Measurements from ENCODE around the gene CAPNS1. TPM values are rescaled to one million over a fixed set of nuclear protein-coding genes. Genes with fewer than 3 reads are reported as not detected.
"Not testable (repeated sequence)": the region's sequence is repeated elsewhere in the genome, so short reads cannot be mapped to it uniquely, and the experiment has no call there.

The CAPNS1 gene
- total RNA-seq, 1 experiment from 2014 or later, result 425 TPM

DNA sequence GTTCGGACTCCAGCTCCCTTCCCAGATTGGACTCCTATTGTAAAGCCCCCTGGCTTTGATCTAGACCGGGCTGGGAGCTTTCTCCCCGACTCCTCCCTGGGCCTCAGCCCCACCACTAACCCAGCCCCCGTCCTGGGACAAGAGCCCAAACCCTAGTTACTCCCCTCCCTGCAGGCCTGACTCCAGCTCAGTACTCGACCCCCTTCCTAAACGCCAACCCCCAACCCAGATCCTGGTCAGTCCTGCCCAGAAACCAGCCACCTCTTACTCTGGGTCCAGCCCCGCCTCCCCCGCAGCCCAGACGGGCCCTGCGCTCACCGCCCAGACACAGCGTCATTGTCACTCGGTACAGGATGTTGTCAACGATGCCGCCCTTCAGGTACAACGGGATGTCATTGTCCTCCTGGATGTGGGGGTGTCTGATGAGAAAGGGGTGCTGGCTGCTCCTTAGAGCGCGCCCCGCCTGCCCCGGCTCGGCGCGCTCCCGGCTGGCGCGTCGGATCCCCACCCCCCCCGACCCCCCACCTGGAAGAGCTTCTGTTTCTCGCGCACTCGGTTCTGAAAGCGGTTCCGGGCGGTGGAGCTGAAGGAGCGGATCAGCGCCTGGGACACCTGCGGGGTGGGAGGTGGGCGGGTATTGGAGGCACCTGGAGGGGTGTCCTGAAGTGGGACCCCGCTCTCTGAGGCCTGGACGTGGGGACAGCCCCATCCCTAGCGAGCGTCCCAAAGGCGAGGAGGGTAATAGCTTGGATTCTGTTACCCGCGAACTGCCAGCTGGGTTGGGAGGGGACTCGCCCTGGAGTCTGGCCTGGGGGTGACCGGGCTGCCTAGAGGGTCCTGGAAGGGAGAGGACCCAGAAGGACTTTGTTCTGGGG lies 11.5 kb downstream of the CAPNS1 start:
- DNase-seq (ENCODE audit: low read depth), result no peak

DNA sequence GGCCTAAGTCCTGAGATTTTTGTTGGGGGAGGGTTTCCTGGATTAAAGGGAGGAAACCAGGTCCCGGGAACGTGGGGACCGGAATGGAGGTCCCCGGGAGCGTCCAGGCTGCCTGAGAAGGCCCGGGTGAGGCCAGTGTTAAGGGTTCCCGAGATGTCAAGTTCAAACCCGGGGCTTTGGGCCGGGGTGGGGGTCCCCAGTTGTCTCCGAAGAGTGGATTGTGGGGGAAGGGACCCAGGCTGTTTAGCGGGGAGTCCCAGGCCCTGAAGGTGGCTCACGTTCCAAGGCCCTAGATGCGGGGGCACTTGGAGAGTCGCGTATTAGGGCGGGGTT lies 12.1 kb downstream of the CAPNS1 start:
- DNase-seq (ENCODE audit: low read depth), result no peak

DNA sequence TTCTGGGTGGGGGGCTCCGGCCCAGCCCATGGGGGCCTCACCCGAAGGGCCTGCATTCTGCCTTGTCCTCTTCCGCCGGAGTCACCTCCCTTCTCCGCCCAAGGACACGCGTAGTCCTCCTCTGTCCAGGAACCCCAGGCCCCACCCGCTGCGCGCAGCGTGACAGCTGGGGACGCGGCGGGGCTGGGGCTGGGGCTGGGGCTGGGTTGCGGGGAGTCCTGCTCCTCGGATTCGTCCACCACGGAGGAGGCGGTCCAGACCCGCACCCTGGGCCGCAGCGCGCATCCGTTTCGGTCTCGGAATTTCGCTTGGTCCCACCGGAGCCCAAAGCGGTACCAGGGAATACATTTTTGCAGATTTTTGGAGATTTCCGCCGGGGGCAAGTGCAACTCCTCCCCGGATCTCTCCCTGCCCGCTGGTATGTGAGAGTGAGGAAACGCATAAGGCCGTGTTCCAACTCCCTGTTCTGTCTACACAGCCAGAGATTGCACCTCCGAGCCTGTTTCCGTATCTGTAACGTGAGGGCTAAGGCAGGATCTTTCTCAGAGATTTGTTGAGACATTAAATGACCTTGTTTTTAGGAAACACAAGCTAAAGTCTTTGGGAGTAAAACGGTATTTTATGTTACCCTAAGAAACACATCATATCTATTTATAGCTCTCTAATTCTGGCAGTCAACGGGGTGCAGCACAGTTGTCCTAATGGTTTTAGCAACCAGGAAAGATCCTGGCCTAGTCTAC lies 12.7 kb downstream of the CAPNS1 start, which contains the start of gene COX7A1:
TSS of gene COX7A1 (minus strand) at position 96 of the 740 bp plus-strand sequence. CDS start at position 56, 40 bp downstream.
- no peak for DNase-seq (ENCODE audit: low read depth)

DNA sequence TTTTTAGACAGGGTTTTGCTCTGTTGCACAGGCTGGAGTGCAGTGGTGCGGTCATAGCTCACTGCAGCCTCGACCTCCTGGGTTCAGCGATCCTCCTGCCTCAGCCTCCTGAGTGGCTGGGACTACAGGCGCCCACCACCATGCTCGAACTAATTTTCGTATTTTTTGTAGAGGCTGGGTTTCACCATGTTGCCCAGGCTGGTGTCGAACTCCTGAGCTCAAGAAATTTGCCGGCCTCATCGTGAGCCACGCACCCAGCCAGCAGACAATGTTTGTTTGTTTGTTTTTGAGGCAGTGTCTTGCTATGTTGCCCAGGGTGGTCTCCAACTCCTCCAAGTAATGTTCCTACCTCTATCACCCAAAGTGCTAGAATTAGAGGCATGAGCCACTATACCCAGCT lies 13.3 kb downstream of the CAPNS1 start:
- no peak for DNase-seq (ENCODE audit: low read depth)

DNA sequence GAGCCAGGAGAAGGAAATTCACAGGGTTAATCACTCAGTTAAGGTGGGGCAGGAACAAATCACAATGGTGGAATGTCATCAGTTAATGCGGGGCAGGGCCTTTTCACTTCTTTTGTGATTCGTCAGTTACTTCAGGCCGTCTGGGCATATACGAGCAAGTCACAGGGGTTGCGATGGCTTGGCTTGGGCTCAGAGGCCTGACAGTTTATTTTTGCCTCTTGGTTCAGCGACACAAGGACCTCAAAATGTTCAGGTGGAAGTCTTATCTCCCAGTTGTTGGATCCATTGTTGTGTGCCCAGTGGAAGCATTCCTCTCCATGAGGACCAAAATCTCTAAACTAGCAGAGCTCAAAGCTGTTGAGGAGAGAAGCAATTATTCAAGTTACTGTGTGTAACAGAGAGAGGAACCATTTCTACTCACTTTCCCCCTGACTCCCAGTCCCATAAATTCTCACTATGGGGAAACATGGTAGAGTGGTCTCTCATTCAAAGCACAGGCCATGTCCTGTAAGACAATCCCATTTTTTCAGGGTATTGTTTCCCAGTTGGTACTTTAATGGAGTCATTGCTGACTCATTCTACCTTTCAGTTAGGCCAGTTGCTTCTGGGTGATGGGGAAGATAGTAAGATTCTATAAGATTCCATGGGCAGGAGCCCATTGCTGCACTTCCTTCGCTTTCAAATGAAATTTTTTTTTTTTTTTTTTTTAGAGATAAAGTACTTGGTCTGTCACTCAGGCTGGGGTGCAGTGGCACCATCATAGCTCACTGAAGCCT lies 21.1 kb downstream of the CAPNS1 start:
- DNase-seq (ENCODE audit: low read depth), result no peak

DNA sequence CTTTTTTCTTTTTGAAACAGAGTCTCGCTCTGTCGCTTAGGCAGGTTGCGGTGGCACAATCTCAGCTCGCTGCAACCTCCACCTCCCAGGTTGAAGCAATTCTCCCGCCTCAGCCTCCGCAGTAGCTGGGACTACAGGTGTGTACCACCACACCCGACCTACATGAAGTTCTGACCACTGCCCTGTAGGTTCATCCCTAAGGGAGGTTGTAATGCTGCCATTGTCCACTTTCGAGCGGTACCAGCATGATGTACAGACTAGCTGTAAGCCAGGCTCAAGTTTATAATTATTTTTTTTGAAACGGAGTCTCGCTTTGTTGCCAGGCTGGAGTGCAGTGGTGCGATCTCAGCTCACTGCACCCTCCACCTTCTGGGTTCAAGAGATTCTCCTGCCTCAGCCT lies 23.9 kb downstream of the CAPNS1 start:
- DNase-seq (ENCODE audit: low read depth), result no peak

DNA sequence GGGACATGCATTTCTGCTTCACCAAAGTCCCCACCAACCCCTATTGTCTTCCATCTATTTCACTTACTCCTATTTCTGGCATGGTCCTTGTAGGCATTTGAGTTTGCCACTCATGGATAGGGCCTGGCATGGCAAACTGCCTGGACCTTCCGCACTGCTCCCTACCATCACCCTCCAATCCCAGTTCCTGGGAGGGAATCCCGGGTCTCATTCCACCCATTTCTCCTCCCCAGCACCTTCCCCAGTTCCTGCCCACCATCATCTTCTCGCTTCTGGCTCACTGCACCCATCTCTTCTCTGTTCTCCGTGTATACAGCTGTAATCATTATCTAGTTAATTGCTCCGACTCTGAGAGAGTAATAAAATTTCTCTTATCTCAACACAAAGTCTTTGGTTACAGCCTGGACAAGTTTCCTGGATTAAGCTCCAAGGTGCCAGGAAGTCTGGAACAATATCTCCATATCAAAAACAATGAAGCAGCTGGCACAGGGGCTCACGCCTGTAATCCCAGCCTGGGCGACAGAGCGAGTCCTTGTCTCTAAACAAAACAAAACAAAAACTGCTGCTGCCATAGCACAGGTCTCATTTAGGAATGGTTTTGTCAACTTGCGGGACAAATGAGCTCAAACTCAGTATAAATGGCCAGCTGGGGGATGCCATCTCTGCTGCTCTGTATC lies 29.4 kb downstream of the CAPNS1 start:
- DNase-seq (ENCODE audit: low read depth), result peak; percentile 81

DNA sequence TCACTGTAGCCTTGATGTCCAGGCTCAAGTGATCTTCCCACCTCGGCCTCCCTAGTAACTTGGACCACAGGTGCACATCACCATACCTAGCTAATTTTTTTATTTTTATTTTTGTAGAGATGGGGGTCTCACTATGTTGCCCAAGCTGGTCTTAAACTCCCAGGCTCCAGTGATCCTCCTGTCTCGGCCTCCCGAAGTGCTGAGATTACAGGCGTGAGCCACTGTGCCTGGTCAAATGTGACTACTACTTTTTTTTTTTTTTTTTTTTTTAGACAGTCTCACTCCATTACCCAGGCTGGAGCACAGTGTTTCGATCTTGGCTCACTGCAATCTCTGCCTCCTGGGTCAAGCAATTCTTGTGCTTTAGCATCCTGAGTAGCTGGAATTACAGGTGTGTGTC lies 33.0 kb downstream of the CAPNS1 start:
- DNase-seq (ENCODE audit: low read depth), result no peak

DNA sequence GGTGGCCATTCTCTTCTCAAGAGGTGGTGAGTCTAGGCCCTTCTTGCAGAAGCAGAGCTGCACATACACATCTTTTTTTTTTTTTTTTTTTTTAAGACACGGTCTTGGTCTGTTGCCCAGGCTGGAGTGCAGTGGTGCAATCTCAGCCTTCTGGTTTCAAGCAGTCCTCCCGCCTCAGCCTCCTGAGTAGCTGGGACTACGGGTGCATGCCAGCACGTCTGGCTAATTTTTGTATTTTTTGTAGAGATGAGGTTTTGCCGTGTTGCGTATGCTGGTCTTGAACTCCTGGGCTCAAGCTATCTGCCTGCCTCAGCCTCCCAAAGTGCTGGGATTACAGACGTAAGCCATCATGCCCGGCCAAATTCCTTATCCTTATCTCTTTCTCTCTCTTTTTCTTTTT lies 34.0 kb downstream of the CAPNS1 start:
- not testable (repeated sequence) for DNase-seq (ENCODE audit: low read depth)

DNA sequence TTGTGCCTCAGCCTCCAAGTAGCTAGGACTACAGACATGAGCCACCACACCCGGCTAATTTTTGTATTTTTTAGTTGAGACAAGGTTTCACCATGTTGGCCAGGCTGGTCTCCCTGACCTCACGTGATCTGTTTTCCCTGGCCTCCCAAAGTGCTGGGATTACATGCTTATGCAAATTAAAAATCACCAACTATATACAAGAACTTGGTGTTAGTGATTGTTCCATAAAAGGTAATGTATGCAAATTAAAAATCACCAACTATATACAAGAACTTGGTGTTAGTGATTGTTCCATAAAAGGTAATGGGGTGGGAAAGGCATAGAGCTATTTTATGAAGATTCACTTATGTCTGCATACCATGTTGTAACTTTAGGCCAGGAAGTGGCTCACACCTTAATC lies 39.2 kb downstream of the CAPNS1 start:
- DNase-seq (ENCODE audit: low read depth), result not testable (repeated sequence)

DNA sequence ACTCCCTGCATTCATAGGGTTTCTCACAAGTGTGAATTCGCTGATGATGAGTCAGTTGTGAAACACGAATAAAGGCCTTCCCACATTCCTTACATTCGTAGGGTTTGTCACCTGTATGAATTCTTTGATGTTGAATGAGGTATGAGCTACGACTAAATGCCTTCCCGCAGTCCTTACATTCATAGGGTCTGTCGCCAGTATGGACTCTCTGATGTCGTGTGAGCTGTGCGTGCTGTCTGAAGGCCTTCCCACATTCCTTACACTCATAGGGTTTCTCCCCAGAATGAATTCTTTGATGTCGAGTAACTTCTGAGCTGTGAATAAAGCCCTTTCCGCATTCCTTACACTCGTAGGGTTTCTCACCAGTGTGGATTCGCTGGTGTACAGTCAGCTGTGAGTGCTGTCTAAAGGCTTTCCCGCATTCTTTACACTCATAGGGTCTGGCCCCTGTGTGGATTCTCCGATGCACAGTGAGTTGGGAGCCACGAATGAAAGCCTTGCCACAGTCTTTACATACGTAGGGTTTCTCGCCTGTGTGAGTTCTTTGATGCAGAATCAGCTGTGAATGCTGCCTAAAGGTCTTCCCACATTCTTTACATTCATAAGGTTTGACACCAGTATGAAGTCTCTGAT lies 42.9 kb downstream of the CAPNS1 start:
- peak; percentile 15 for DNase-seq (ENCODE audit: low read depth)

DNA sequence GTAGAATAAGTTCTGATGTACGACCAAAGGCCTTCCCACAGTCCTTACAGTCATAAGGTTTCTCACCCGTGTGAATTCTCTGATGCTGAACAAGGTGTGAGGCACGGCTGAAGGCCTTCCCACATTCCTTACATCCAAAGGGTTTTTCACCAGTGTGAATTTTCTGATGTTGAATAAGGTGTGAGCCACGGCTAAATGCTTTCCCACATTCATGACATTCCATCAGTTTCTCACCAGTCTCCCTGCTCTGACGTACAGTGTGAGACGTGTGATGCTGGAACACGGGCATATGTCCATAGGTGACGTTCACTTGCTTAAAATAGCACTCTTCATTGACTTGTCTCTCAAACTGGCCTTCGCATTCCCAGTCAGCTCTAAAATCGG lies 43.4 kb downstream of the CAPNS1 start:
- no peak for DNase-seq (ENCODE audit: low read depth)

DNA sequence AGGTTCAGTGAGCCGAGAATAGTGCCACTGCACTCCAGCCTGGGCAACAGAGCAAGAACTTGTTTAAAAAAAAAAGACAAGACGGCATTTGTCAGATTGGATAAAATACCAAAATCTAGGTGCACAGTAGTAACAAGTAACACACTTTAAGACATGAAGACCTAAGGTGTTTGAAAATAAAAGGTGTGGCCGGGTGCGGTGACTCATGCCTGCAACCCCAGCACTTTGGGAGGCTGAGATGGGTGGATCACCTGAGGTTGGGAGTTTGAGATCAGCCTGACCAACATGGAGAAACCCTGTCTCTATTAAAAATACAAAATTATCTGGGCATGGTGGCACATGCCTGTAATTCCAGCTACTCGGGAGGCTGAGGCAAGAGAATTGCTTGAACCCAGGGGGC lies 46.9 kb downstream of the CAPNS1 start:
- not testable (repeated sequence) for DNase-seq (ENCODE audit: low read depth)

DNA sequence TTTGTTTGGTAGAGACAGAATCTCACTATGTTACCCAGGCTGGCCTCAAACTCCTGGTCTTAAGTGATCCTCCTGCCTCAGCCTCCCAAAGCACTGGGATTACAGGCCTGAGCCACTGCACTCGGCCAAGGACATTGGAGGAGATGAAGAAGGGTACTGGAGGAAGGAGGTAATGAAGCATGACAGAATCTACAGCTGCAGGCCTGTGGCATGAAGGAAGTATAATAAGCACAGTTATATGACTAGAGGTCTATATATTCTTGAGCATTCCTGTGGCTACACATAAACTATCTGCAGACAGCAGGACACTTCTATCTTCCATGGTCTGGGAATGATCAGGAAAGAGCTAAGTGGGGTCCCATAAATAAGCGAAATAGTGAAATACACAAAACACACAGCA lies 56.4 kb downstream of the CAPNS1 start:
- no peak for DNase-seq (ENCODE audit: low read depth)

DNA sequence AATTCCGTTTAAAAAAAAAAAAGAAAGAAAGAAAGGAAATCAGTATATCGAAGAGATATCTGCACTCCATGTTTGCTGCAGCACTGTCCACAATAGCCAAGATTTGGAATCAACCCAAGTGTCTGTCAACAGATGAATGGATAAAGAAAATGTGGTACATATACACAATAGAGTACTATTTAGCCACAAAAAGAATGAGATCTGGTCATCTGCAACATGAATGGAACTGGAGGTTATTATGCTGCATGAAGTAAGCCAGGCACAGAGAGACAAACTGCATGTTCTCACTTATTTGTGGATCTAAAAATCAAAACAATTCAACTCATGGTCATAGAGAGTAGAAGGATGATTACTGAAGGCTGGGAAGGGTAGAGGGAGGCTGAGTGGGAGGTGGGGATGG lies 58.3 kb downstream of the CAPNS1 start:
- DNase-seq (ENCODE audit: low read depth), result no peak

Other genes starting within 250 kb of the CAPNS1 start
- 0.91 and 6.1 TPM in 2 replicates for gene NFKBID, start 239.5 kb upstream of the CAPNS1 start, total RNA-seq (2014; rRNA removed; shearing (Covaris generic))
- gene HCST, start 237.5 kb upstream of the CAPNS1 start, total RNA-seq (2014; rRNA removed; shearing (Covaris generic)), result not detected in 2 replicates
- not detected in 2 replicates for gene TYROBP, start 231.8 kb upstream of the CAPNS1 start, total RNA-seq (2014; rRNA removed; shearing (Covaris generic))
- gene LRFN3, start 203.7 kb upstream of the CAPNS1 start, total RNA-seq (2014; rRNA removed; shearing (Covaris generic)), result 3.3 and 4.6 TPM in 2 replicates
- 32.0 and 40.1 TPM in 2 replicates for gene SDHAF1, start 144.9 kb upstream of the CAPNS1 start, total RNA-seq (2014; rRNA removed; shearing (Covaris generic))
- not detected in 2 replicates for gene SYNE4, start 131.3 kb upstream of the CAPNS1 start, total RNA-seq (2014; rRNA removed; shearing (Covaris generic))
- gene ALKBH6, start 125.9 kb upstream of the CAPNS1 start, total RNA-seq (2014; rRNA removed; shearing (Covaris generic)), result 54.6 and 64.6 TPM in 2 replicates
- gene CLIP3, start 107.2 kb upstream of the CAPNS1 start, total RNA-seq (2014; rRNA removed; shearing (Covaris generic)), result 1.3 and 6.7 TPM in 2 replicates
- 4.3 and 6.8 TPM in 2 replicates for gene THAP8, start 85.8 kb upstream of the CAPNS1 start, total RNA-seq (2014; rRNA removed; shearing (Covaris generic))
- gene WDR62, start 85.2 kb upstream of the CAPNS1 start, total RNA-seq (2014; rRNA removed; shearing (Covaris generic)), result 10.8 and 19.4 TPM in 2 replicates
- 0.39 TPM in 1 of 2 replicates, not detected in the other for gene OVOL3, start 28.9 kb upstream of the CAPNS1 start, total RNA-seq (2014; rRNA removed; shearing (Covaris generic))
- 90.4 and 115 TPM in 2 replicates for gene POLR2I, start 25.2 kb upstream of the CAPNS1 start, total RNA-seq (2014; rRNA removed; shearing (Covaris generic))
- gene TBCB, start 24.6 kb upstream of the CAPNS1 start, total RNA-seq (2014; rRNA removed; shearing (Covaris generic)), result 307 and 372 TPM in 2 replicates
- not detected in 2 replicates for gene COX7A1, start 12.4 kb downstream of the CAPNS1 start, total RNA-seq (2014; rRNA removed; shearing (Covaris generic))
- gene ZNF565, start 74.6 kb downstream of the CAPNS1 start, total RNA-seq (2014; rRNA removed; shearing (Covaris generic)), result 2.2 and 3.6 TPM in 2 replicates
- gene ZNF146, start 75.0 kb downstream of the CAPNS1 start, total RNA-seq (2014; rRNA removed; shearing (Covaris generic)), result 72.9 and 95.5 TPM in 2 replicates
- gene ZFP14, start 239.1 kb downstream of the CAPNS1 start, total RNA-seq (2014; rRNA removed; shearing (Covaris generic)), result 1.5 and 2.1 TPM in 2 replicates

Data from M059J (cell line).